Measurements from ENCODE around the gene SLC25A39. TPM values are rescaled to one million over a fixed set of nuclear protein-coding genes. Genes with fewer than 3 reads are reported as not detected.
A peak's percentile ranks its signal among the peaks of the same experiment; 100 is the strongest.

The SLC25A39 gene
- total RNA-seq, 1 experiment from 2014 or later = 78.7 TPM

DNA sequence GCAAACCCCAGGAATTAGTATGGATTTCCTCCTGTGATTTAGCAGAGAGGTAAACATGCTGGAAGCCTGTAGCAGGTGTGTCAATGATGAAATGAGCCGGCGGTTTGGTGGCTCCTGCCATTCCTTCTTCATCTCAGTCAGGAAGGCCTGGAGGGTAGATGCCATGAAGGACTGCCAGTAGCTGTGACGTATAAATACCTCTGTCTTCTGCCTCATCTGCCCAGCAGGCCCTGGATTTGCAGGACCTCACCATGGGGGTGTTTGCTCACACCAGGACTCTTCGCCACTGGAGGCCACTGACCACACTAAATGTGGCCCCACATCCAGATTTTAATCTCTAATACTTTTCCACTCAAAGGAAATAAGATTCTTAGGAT lies 40.6 kb downstream of the SLC25A39 start:
- H3K4me3 ChIP-seq (ENCODE audit: low read length) = no peak overlapping the region
- no peak overlapping the region for H3K9ac ChIP-seq (ENCODE audit: low read length)
- H3K4me2 ChIP-seq (ENCODE audit: low read depth, low read length, poor library complexity, severe bottlenecking) = no peak overlapping the region

DNA sequence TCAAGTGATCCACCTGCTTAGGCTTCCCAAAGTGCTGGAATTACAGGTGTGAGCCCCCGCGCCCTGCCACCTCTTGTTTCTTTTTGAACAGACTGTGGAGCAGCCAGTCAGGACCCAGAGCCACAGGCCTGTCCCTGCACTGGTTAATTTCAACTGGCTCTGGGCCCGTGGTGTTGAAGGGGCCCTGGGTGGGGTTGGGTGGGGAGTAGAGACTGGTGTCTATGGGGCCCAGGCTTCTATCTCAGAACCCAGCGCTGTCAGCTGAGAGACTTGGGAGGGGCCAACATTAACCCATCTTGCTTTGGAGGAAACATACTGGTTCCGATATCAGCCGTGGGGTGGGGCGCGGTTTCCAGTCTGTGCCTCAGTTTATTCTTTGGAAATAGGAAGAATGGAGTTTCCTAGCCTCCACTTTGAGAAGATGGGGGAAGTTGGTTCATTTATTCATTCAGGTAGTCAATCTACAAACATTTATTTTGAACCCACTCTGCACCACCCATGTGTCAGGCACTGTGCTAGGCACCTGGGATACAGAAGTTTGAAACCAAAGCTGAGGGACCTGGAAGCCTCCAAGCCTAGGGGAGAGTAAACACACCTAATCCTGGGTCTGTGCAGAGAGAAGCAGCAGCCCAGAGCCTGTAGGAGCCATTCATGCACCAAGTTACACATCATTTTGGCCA lies 41.1 kb downstream of the SLC25A39 start:
- Histone ChIP-seq H4K20me1 (ENCODE audit: insufficient read depth, low read depth, low read length) (no peaks in the 10 kb centered on the region), H3K36me3 (ENCODE audit: insufficient read depth, low read length) (no peaks in the 10 kb centered on the region), H2AFZ (ENCODE audit: low read length) (no peak overlapping the region), H3K79me2 (ENCODE audit: low read length) (no peaks in the 10 kb centered on the region), H3K9me3 (ENCODE audit: low read length) (no peaks in the 10 kb centered on the region), H3K9me2 (replicated peaks; ENCODE audit: insufficient read depth, low read length) (no peaks in the 10 kb centered on the region), H3K27ac (ENCODE audit: low read length) (no peak overlapping the region), H3K9ac (ENCODE audit: low read length) (no peak overlapping the region), H3K4me2 (ENCODE audit: low read depth, low read length, poor library complexity, severe bottlenecking) (no peak overlapping the region), H3K4me1 (ENCODE audit: low read length) (peaks cover 7% of the 10 kb centered on the region), H3K27me3 (ENCODE audit: low read length) (no peaks in the 10 kb centered on the region), H3K4me3 (ENCODE audit: low read length) (no peak overlapping the region)
- no peak for DNase-seq

More for the DNA sequence above, 40.6 kb downstream of the SLC25A39 start:
- no peak for DNase-seq
- H4K20me1 ChIP-seq (ENCODE audit: insufficient read depth, low read depth, low read length) = no peaks in the 10 kb centered on the region
- no peaks in the 10 kb centered on the region for H3K27me3 ChIP-seq (ENCODE audit: low read length)
- H3K9me3 ChIP-seq (ENCODE audit: low read length) = no peaks in the 10 kb centered on the region
- H2AFZ ChIP-seq (ENCODE audit: low read length) = no peak overlapping the region
- peaks cover 12% of the 10 kb centered on the region for H3K4me1 ChIP-seq (ENCODE audit: low read length)
- no peaks in the 10 kb centered on the region for H3K9me2 ChIP-seq (replicated peaks; ENCODE audit: insufficient read depth, low read length)
- no peaks in the 10 kb centered on the region for H3K79me2 ChIP-seq (ENCODE audit: low read length)
- H3K27ac ChIP-seq (ENCODE audit: low read length) = no peak overlapping the region
- no peaks in the 10 kb centered on the region for H3K36me3 ChIP-seq (ENCODE audit: insufficient read depth, low read length)

GRCh38 chr17:44282264-44282663 lies 42.4 kb downstream of the SLC25A39 start:
- Histone ChIP-seq H3K4me3 (ENCODE audit: low read length) (no peak overlapping the region), H3K27ac (ENCODE audit: low read length) (no peak overlapping the region), H3K9me2 (replicated peaks; ENCODE audit: insufficient read depth, low read length) (no peaks in the 10 kb centered on the region), H2AFZ (ENCODE audit: low read length) (no peak overlapping the region), H3K9ac (ENCODE audit: low read length) (no peak overlapping the region), H3K36me3 (ENCODE audit: insufficient read depth, low read length) (no peaks in the 10 kb centered on the region), H3K9me3 (ENCODE audit: low read length) (no peaks in the 10 kb centered on the region), H4K20me1 (ENCODE audit: insufficient read depth, low read depth, low read length) (no peaks in the 10 kb centered on the region), H3K79me2 (ENCODE audit: low read length) (no peaks in the 10 kb centered on the region), H3K4me1 (ENCODE audit: low read length) (no peaks in the 10 kb centered on the region), H3K4me2 (ENCODE audit: low read depth, low read length, poor library complexity, severe bottlenecking) (no peak overlapping the region), H3K27me3 (ENCODE audit: low read length) (no peaks in the 10 kb centered on the region)
- no peak for DNase-seq

DNA sequence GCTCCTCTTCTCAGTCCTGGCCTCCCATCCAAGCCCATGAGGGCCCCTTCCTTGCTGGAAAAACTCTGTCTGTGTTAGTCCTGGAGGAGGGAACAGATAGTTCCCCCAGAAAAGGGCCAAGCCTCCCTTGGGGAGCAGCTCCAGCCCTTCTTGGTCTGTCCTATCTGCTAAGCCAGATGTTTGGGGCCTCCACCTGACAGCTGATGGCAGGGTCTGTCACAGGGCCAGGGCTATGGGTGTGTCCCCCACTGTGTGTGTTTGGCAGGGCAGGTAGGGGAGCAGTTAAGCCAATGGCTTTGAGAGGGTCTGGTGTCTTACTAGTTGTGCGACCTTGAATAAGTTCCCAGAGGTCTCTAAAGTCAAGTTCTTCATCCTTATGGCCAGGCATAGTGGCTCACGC lies 43.1 kb downstream of the SLC25A39 start:
- no peak overlapping the region for H3K9ac ChIP-seq (ENCODE audit: low read length)
- no peak overlapping the region for H3K4me3 ChIP-seq (ENCODE audit: low read length)
- no peaks in the 10 kb centered on the region for H3K27me3 ChIP-seq (ENCODE audit: low read length)
- no peak for DNase-seq
- no peaks in the 10 kb centered on the region for H3K9me2 ChIP-seq (replicated peaks; ENCODE audit: insufficient read depth, low read length)
- H3K9me3 ChIP-seq (ENCODE audit: low read length) = no peaks in the 10 kb centered on the region
- H3K27ac ChIP-seq (ENCODE audit: low read length) = no peak overlapping the region
- H3K4me1 ChIP-seq (ENCODE audit: low read length) = no peaks in the 10 kb centered on the region
- H4K20me1 ChIP-seq (ENCODE audit: insufficient read depth, low read depth, low read length) = no peaks in the 10 kb centered on the region
- no peaks in the 10 kb centered on the region for H3K79me2 ChIP-seq (ENCODE audit: low read length)
- no peaks in the 10 kb centered on the region for H3K36me3 ChIP-seq (ENCODE audit: insufficient read depth, low read length)
- H3K4me2 ChIP-seq (ENCODE audit: low read depth, low read length, poor library complexity, severe bottlenecking) = no peak overlapping the region
- no peak overlapping the region for H2AFZ ChIP-seq (ENCODE audit: low read length)

- Histone ChIP-seq H3K9me2 (replicated peaks; ENCODE audit: insufficient read depth, low read length) (no peaks in the 10 kb centered on the region), H3K27ac (ENCODE audit: low read length) (no peak overlapping the region), H3K9me3 (ENCODE audit: low read length) (no peaks in the 10 kb centered on the region), H3K4me3 (ENCODE audit: low read length) (no peak overlapping the region), H4K20me1 (ENCODE audit: insufficient read depth, low read depth, low read length) (no peaks in the 10 kb centered on the region), H3K36me3 (ENCODE audit: insufficient read depth, low read length) (no peaks in the 10 kb centered on the region), H3K4me1 (ENCODE audit: low read length) (no peaks in the 10 kb centered on the region), H3K4me2 (ENCODE audit: low read depth, low read length, poor library complexity, severe bottlenecking) (no peak overlapping the region), H3K27me3 (ENCODE audit: low read length) (no peaks in the 10 kb centered on the region), H2AFZ (ENCODE audit: low read length) (no peak overlapping the region), H3K9ac (ENCODE audit: low read length) (no peak overlapping the region), H3K79me2 (ENCODE audit: low read length) (no peaks in the 10 kb centered on the region)
- DNase-seq = no peak
Measured at GRCh38 chr17:44280392-44280937, 44.2 kb downstream of the SLC25A39 start.

- H3K9ac ChIP-seq (ENCODE audit: low read length) = no peak overlapping the region
- no peaks in the 10 kb centered on the region for H3K79me2 ChIP-seq (ENCODE audit: low read length)
- H4K20me1 ChIP-seq (ENCODE audit: insufficient read depth, low read depth, low read length) = no peaks in the 10 kb centered on the region
- H3K9me3 ChIP-seq (ENCODE audit: low read length) = no peaks in the 10 kb centered on the region
- H3K27ac ChIP-seq (ENCODE audit: low read length) = no peak overlapping the region
- H3K4me3 ChIP-seq (ENCODE audit: low read length) = no peak overlapping the region
- H3K27me3 ChIP-seq (ENCODE audit: low read length) = no peaks in the 10 kb centered on the region
- no peak overlapping the region for H3K4me2 ChIP-seq (ENCODE audit: low read depth, low read length, poor library complexity, severe bottlenecking)
- no peaks in the 10 kb centered on the region for H3K9me2 ChIP-seq (replicated peaks; ENCODE audit: insufficient read depth, low read length)
- H3K36me3 ChIP-seq (ENCODE audit: insufficient read depth, low read length) = no peaks in the 10 kb centered on the region
- DNase-seq = no peak
- peak overlapping the region; percentile 7; the same call in 1 of the 2 replicates for H2AFZ ChIP-seq (ENCODE audit: low read length)
- H3K4me1 ChIP-seq (ENCODE audit: low read length) = no peaks in the 10 kb centered on the region
Measured at GRCh38 chr17:44279666-44280391, 44.8 kb downstream of the SLC25A39 start.

GRCh38 chr17:44279346-44279665 lies 45.3 kb downstream of the SLC25A39 start:
- Histone ChIP-seq H3K27ac (ENCODE audit: low read length) (no peak overlapping the region), H3K36me3 (ENCODE audit: insufficient read depth, low read length) (no peaks in the 10 kb centered on the region), H3K4me2 (ENCODE audit: low read depth, low read length, poor library complexity, severe bottlenecking) (no peak overlapping the region), H3K9ac (ENCODE audit: low read length) (no peak overlapping the region), H3K4me1 (ENCODE audit: low read length) (no peaks in the 10 kb centered on the region), H3K79me2 (ENCODE audit: low read length) (no peaks in the 10 kb centered on the region), H3K27me3 (ENCODE audit: low read length) (no peaks in the 10 kb centered on the region), H4K20me1 (ENCODE audit: insufficient read depth, low read depth, low read length) (no peaks in the 10 kb centered on the region), H3K9me3 (ENCODE audit: low read length) (no peaks in the 10 kb centered on the region), H3K4me3 (ENCODE audit: low read length) (no peak overlapping the region), H3K9me2 (replicated peaks; ENCODE audit: insufficient read depth, low read length) (no peaks in the 10 kb centered on the region), H2AFZ (ENCODE audit: low read length) (no peak overlapping the region)
- no peak for DNase-seq

GRCh38 chr17:44277976-44278375 lies 46.6 kb downstream of the SLC25A39 start:
- no peaks in the 10 kb centered on the region for H3K79me2 ChIP-seq (ENCODE audit: low read length)
- H3K4me2 ChIP-seq (ENCODE audit: low read depth, low read length, poor library complexity, severe bottlenecking) = no peak overlapping the region
- H3K27me3 ChIP-seq (ENCODE audit: low read length) = no peaks in the 10 kb centered on the region
- no peak overlapping the region for H2AFZ ChIP-seq (ENCODE audit: low read length)
- H3K27ac ChIP-seq (ENCODE audit: low read length) = no peak overlapping the region
- no peaks in the 10 kb centered on the region for H3K36me3 ChIP-seq (ENCODE audit: insufficient read depth, low read length)
- H4K20me1 ChIP-seq (ENCODE audit: insufficient read depth, low read depth, low read length) = no peaks in the 10 kb centered on the region
- H3K9ac ChIP-seq (ENCODE audit: low read length) = no peak overlapping the region
- H3K4me1 ChIP-seq (ENCODE audit: low read length) = no peaks in the 10 kb centered on the region
- DNase-seq = no peak
- no peaks in the 10 kb centered on the region for H3K9me2 ChIP-seq (replicated peaks; ENCODE audit: insufficient read depth, low read length)
- no peaks in the 10 kb centered on the region for H3K9me3 ChIP-seq (ENCODE audit: low read length)
- no peak overlapping the region for H3K4me3 ChIP-seq (ENCODE audit: low read length)
